Measurements from ENCODE around the gene A3GALT2.
A peak's percentile ranks its signal among the peaks of the same experiment; 100 is the strongest.
"Not testable (repeated sequence)": the region's sequence is repeated elsewhere in the genome, so short reads cannot be mapped to it uniquely, and the experiment has no call there.

The A3GALT2 gene

GRCh38 chr1:33295450-33296081, 25.3 kb downstream of the A3GALT2 start:
- peak overlapping the region; percentile 21; the same call in 1 of the 2 replicates for H3K27ac ChIP-seq
- peak; percentile 92 for TF ChIP-seq CTCF (conservative IDR thresholded peaks at IDR 0.05; ENCODE audit: low read depth)
- POLR2A ChIA-PET (ENCODE audit: low non-redundant PET): no interaction called here
- peak; percentile 87 for DNase-seq (ENCODE audit: low spot score)
- CTCF ChIA-PET: interaction anchor here (0.6 to 2.0 kb wide), 31 partner anchors 11 to 359 kb away, joined by 3 to 15 read pairs (median 4); partner anchors contain the start of gene ZSCAN20

GRCh38 chr1:33295023-33295422, 25.9 kb downstream of the A3GALT2 start:
- DNase-seq (ENCODE audit: low spot score): no peak
- H3K27ac ChIP-seq: peak overlapping the region; percentile 21; the same call in 1 of the 2 replicates
- ChIA-PET POLR2A (ENCODE audit: low non-redundant PET) (no interaction called here), CTCF (interaction anchor here (0.6 to 2.0 kb wide), 26 partner anchors 17 to 318 kb away, joined by 3 to 15 read pairs (median 4); partner anchors contain the start of gene ZSCAN20)
- TF ChIP-seq CTCF (conservative IDR thresholded peaks at IDR 0.05; ENCODE audit: low read depth): no peak

- no peak for TF ChIP-seq CTCF (conservative IDR thresholded peaks at IDR 0.05; ENCODE audit: low read depth)
- POLR2A ChIA-PET (ENCODE audit: low non-redundant PET): no interaction called here
- CTCF ChIA-PET: interaction anchor here (0.6 to 1.4 kb wide), 3 partner anchors 26 to 153 kb away, joined by 3 to 8 read pairs (median 4); no protein-coding TSS in a partner anchor
- H3K27ac ChIP-seq: peak overlapping the region; percentile 21; the same call in 1 of the 2 replicates
- no peak for DNase-seq (ENCODE audit: low spot score)
Measured at GRCh38 chr1:33294071-33295010, 26.6 kb downstream of the A3GALT2 start.

- CTCF ChIA-PET: no interaction called here
- H3K27ac ChIP-seq: no peak overlapping the region
- POLR2A ChIA-PET (ENCODE audit: low non-redundant PET): interaction anchor here (0.6 kb wide), 1 partner anchor 64 kb away, joined by 4 read pairs; no protein-coding TSS in a partner anchor
- no peak for TF ChIP-seq CTCF (conservative IDR thresholded peaks at IDR 0.05; ENCODE audit: low read depth)
- no peak for DNase-seq (ENCODE audit: low spot score)
Measured at GRCh38 chr1:33292726-33293340, 28.1 kb downstream of the A3GALT2 start.

GRCh38 chr1:33290615-33291014, 30.3 kb downstream of the A3GALT2 start:
- CTCF ChIA-PET; H3K27ac ChIP-seq; DNase-seq (ENCODE audit: low spot score); POLR2A ChIA-PET (ENCODE audit: low non-redundant PET): not testable (repeated sequence)

- TF ChIP-seq CTCF (conservative IDR thresholded peaks at IDR 0.05; ENCODE audit: low read depth): no peak
- H3K27ac ChIP-seq: no peak overlapping the region
- CTCF ChIA-PET: no interaction called here
- no peak for DNase-seq (ENCODE audit: low spot score)
- POLR2A ChIA-PET (ENCODE audit: low non-redundant PET): no interaction called here
Measured at GRCh38 chr1:33289858-33290154, 31.1 kb downstream of the A3GALT2 start.

All from RWPE1 (cell line).